Naive thymus-derived CD8-positive, alpha-beta T cell (primary cell): ENCODE measurements around the gene EBF3. TPM values are rescaled to one million over a fixed set of nuclear protein-coding genes. Genes with fewer than 3 reads are reported as not detected.
"Not testable (repeated sequence)": the region's sequence is repeated elsewhere in the genome, so short reads cannot be mapped to it uniquely, and the experiment has no call there.

ENCODE experiments used
- ATAC-seq, 2 donors: fragments of 150-1000 bp; cut with Tn5 transposase in 1 of 2; sonication (Bioruptor Pico), chemical (Tn5 transposase) in 1 of 2; 1 replicate in 1 of 2; 2 replicates in 1 of 2; pipeline ENCODE4 v1.10.0; 2021; ENCODE audit warnings: mild to moderate bottlenecking in 2 of 2, moderate library complexity in 2 of 2
- POLR2A ChIA-PET: fragments of 350-600 bp; sonication (Branson Sonifier 250); formaldehyde crosslinking; loops from one replicate; lab custom pipeline; 2021; ENCODE audit warnings: antibody characterized with exemption; lab: Charles Lee
- DNase-seq, 10 donors: peaks; one replicate each; pipeline versions ENCODE4 v3.0.0 to v3.0.0-alpha.2; 2020 to 2022
- H3K27ac Mint-ChIP-seq, 10 donors: one replicate each; pipeline ENCODE4 v1.8.0; 2020 to 2022; ENCODE audit warnings: mild to moderate bottlenecking in 10 of 10, mixed read lengths in 10 of 10, moderate library complexity in 4 of 10, inconsistent platforms in 1 of 10
- H3K27me3 Mint-ChIP-seq, 5 donors: one replicate each; pipeline ENCODE4 v1.8.0; 2021 to 2022; ENCODE audit warnings: mixed read lengths in 5 of 5
- H3K36me3 Mint-ChIP-seq, 3 donors: one replicate each; pipeline ENCODE4 v1.8.0; 2020 to 2022; ENCODE audit warnings: mixed read lengths in 3 of 3, mild to moderate bottlenecking in 2 of 3, inconsistent platforms in 1 of 3
- H3K4me1 Mint-ChIP-seq, 4 donors: one replicate each; pipeline ENCODE4 v1.8.0; 2021 to 2022; ENCODE audit warnings: mixed read lengths in 4 of 4
- H3K4me3 Mint-ChIP-seq, 10 donors: one replicate each; pipeline ENCODE4 v1.8.0; 2020 to 2022; ENCODE audit warnings: mild to moderate bottlenecking in 10 of 10, mixed read lengths in 10 of 10, moderate library complexity in 6 of 10, inconsistent platforms in 1 of 10
- H3K9me3 Mint-ChIP-seq, 9 donors: one replicate each; pipeline ENCODE4 v1.8.0; 2020 to 2022; ENCODE audit warnings: mixed read lengths in 9 of 9, mild to moderate bottlenecking in 3 of 9, inconsistent platforms in 1 of 9, moderate library complexity in 1 of 9
- polyA plus RNA-seq, 3 donors: library from polyadenylated mRNA; unstranded; fragments of 300-500 nt; fragmentation: Illumina TruSeq; gene quantifications; one replicate each; pipeline ENCODE4 v1.2.3, GENCODE V29; 2021
- total RNA-seq, 8 experiments: library from RNA in 2 of 8; stranded (reverse) in 2 of 8; gene quantifications; one replicate each; pipeline ENCODE4 v1.2.3 and lab custom pipeline; 2021 to 2026

Gene EBF3
- total and polyA plus RNA-seq, 5 experiments from 2014 or later = not detected

- Mint-ChIP-seq H3K9me3 (no peaks in the 10 kb centered on the region), H3K4me3 (no peak overlapping the region), H3K27ac (no peak overlapping the region), H3K4me1 (no peaks in the 10 kb centered on the region), H3K27me3 (peaks cover 0 to 8% (median 0%) of the 10 kb centered on the region in 5 donors), H3K36me3 (no peaks in the 10 kb centered on the region)
- ATAC-seq (no peak), DNase-seq (no peak)
- POLR2A ChIA-PET = no interaction called here
These were observed 41.4 kb downstream of the EBF3 start for GRCh38 chr10:129922598-129923123.

- POLR2A ChIA-PET = no interaction called here
- no peak overlapping the region for H3K4me3 Mint-ChIP-seq
- ATAC-seq (no peak), DNase-seq (no peak)
- no peaks in the 10 kb centered on the region for H3K4me1 Mint-ChIP-seq
- H3K9me3 Mint-ChIP-seq = no peaks in the 10 kb centered on the region
- peak overlapping the region in 1 of 10 donors; percentile 41 for H3K27ac Mint-ChIP-seq
- peaks cover 0 to 8% (median 0%) of the 10 kb centered on the region in 5 donors for H3K27me3 Mint-ChIP-seq
- H3K36me3 Mint-ChIP-seq = no peaks in the 10 kb centered on the region
These were observed 42.1 kb downstream of the EBF3 start for GRCh38 chr10:129921801-129922597.

GRCh38 chr10:129921065-129921670, 42.9 kb downstream of the EBF3 start:
- POLR2A ChIA-PET = no interaction called here
- Mint-ChIP-seq H3K27me3 (peaks cover 0 to 6% (median 0%) of the 10 kb centered on the region in 5 donors), H3K9me3 (no peaks in the 10 kb centered on the region), H3K36me3 (no peaks in the 10 kb centered on the region), H3K27ac (peak overlapping the region in 1 of 10 donors; percentile 57), H3K4me1 (no peaks in the 10 kb centered on the region), H3K4me3 (no peak overlapping the region)
- DNase-seq (no peak), ATAC-seq (no peak)

GRCh38 chr10:129920187-129920586, 43.9 kb downstream of the EBF3 start:
- H3K4me3 Mint-ChIP-seq, H3K27me3 Mint-ChIP-seq, H3K4me1 Mint-ChIP-seq, POLR2A ChIA-PET, H3K27ac Mint-ChIP-seq, H3K9me3 Mint-ChIP-seq, H3K36me3 Mint-ChIP-seq, DNase-seq, ATAC-seq: not testable (repeated sequence)

GRCh38 chr10:129919358-129919757, 44.7 kb downstream of the EBF3 start:
- Mint-ChIP-seq H3K27ac (no peak overlapping the region), H3K9me3 (no peaks in the 10 kb centered on the region), H3K4me3 (no peak overlapping the region), H3K4me1 (no peaks in the 10 kb centered on the region), H3K27me3 (peaks cover 0 to 7% (median 0%) of the 10 kb centered on the region in 5 donors), H3K36me3 (no peaks in the 10 kb centered on the region)
- ATAC-seq (no peak), DNase-seq (no peak)
- POLR2A ChIA-PET = no interaction called here

GRCh38 chr10:129918836-129919235, 45.2 kb downstream of the EBF3 start:
- no peak overlapping the region for H3K27ac Mint-ChIP-seq
- ATAC-seq (no peak), DNase-seq (no peak)
- H3K27me3 Mint-ChIP-seq = peaks cover 0 to 7% (median 0%) of the 10 kb centered on the region in 5 donors
- POLR2A ChIA-PET = no interaction called here
- no peaks in the 10 kb centered on the region for H3K36me3 Mint-ChIP-seq
- H3K4me1 Mint-ChIP-seq = no peaks in the 10 kb centered on the region
- no peak overlapping the region for H3K4me3 Mint-ChIP-seq
- no peaks in the 10 kb centered on the region for H3K9me3 Mint-ChIP-seq

- no peak overlapping the region for H3K27ac Mint-ChIP-seq
- H3K4me1 Mint-ChIP-seq = no peaks in the 10 kb centered on the region
- H3K27me3 Mint-ChIP-seq = peaks cover 0 to 7% (median 0%) of the 10 kb centered on the region in 5 donors
- POLR2A ChIA-PET = no interaction called here
- no peaks in the 10 kb centered on the region for H3K9me3 Mint-ChIP-seq
- ATAC-seq (no peak), DNase-seq (no peak)
- H3K4me3 Mint-ChIP-seq = no peak overlapping the region
- H3K36me3 Mint-ChIP-seq = no peaks in the 10 kb centered on the region
These were observed 45.7 kb downstream of the EBF3 start for GRCh38 chr10:129918401-129918800.

GRCh38 chr10:129917936-129918335, 46.1 kb downstream of the EBF3 start:
- Mint-ChIP-seq H3K36me3 (no peaks in the 10 kb centered on the region), H3K4me1 (no peaks in the 10 kb centered on the region), H3K9me3 (no peaks in the 10 kb centered on the region), H3K4me3 (no peak overlapping the region), H3K27me3 (peaks cover 0 to 7% (median 0%) of the 10 kb centered on the region in 5 donors), H3K27ac (no peak overlapping the region)
- POLR2A ChIA-PET = interaction anchor here (0.6 kb wide), 1 partner anchor 210 kb away, joined by 5 read pairs; no protein-coding TSS in a partner anchor
- no peak for DNase-seq
- no peak for ATAC-seq

- no peak for DNase-seq
- H3K27ac Mint-ChIP-seq = no peak overlapping the region
- H3K4me1 Mint-ChIP-seq = no peaks in the 10 kb centered on the region
- H3K27me3 Mint-ChIP-seq = peaks cover 0 to 4% (median 0%) of the 10 kb centered on the region in 5 donors
- POLR2A ChIA-PET = no interaction called here
- no peaks in the 10 kb centered on the region for H3K36me3 Mint-ChIP-seq
- no peaks in the 10 kb centered on the region for H3K9me3 Mint-ChIP-seq
- no peak for ATAC-seq
- no peak overlapping the region for H3K4me3 Mint-ChIP-seq
These were observed 47.5 kb downstream of the EBF3 start for GRCh38 chr10:129916506-129916995.

- POLR2A ChIA-PET = no interaction called here
- Mint-ChIP-seq H3K36me3 (no peaks in the 10 kb centered on the region), H3K4me3 (no peak overlapping the region), H3K27ac (no peak overlapping the region), H3K27me3 (peaks cover 0 to 3% (median 0%) of the 10 kb centered on the region in 5 donors), H3K9me3 (no peaks in the 10 kb centered on the region), H3K4me1 (no peaks in the 10 kb centered on the region)
- DNase-seq = no peak
- ATAC-seq = no peak
These were observed 48.3 kb downstream of the EBF3 start for GRCh38 chr10:129915526-129916378.

- ATAC-seq (no peak), DNase-seq (no peak)
- no peaks in the 10 kb centered on the region for H3K4me1 Mint-ChIP-seq
- H3K9me3 Mint-ChIP-seq = no peaks in the 10 kb centered on the region
- H3K36me3 Mint-ChIP-seq = no peaks in the 10 kb centered on the region
- peaks cover 0 to 5% (median 0%) of the 10 kb centered on the region in 5 donors for H3K27me3 Mint-ChIP-seq
- no peak overlapping the region for H3K4me3 Mint-ChIP-seq
- no peak overlapping the region for H3K27ac Mint-ChIP-seq
- POLR2A ChIA-PET = no interaction called here
These were observed 49.1 kb downstream of the EBF3 start for GRCh38 chr10:129914960-129915359.

- no peak for ATAC-seq
- H3K4me3 Mint-ChIP-seq = no peak overlapping the region
- POLR2A ChIA-PET = no interaction called here
- no peaks in the 10 kb centered on the region for H3K4me1 Mint-ChIP-seq
- H3K27me3 Mint-ChIP-seq = peaks cover 0 to 5% (median 0%) of the 10 kb centered on the region in 5 donors
- DNase-seq = no peak
- H3K36me3 Mint-ChIP-seq = no peaks in the 10 kb centered on the region
- H3K9me3 Mint-ChIP-seq = no peaks in the 10 kb centered on the region
- H3K27ac Mint-ChIP-seq = no peak overlapping the region
These were observed 49.8 kb downstream of the EBF3 start for GRCh38 chr10:129914153-129914855.
